SK-N-SH (cell line): ENCODE measurements around the gene TEX52. TPM values are rescaled to one million over a fixed set of nuclear protein-coding genes. Genes with fewer than 3 reads are reported as not detected.

Experiments used
- CTCF ChIA-PET: fragments of 300-600, 350-600 bp; formaldehyde crosslinking; extraction: SDS; loops from one replicate; lab custom pipeline; 2021; lab: Yijun Ruan, JAX
- POLR2A ChIA-PET: fragments of 350-600 bp; sonication (Branson Sonifier 250); formaldehyde crosslinking; extraction: SDS; loops from one replicate; lab custom pipeline; 2020; ENCODE audit warnings: antibody characterized with exemption, inconsistent platforms; lab: Yijun Ruan, JAX
- DNase-seq: peaks from one replicate; pipeline ENCODE4 v3.0.0; 2012
- H2AFZ ChIP-seq: fragments of 200-600 bp; sonication (generic); 2 replicates; pipeline ENCODE4 v1.8.1; 2016; ENCODE audit warnings: antibody characterized with exemption, mild to moderate bottlenecking, low read depth
- H3F3A ChIP-seq: fragments of 200-600 bp; sonication (generic); replicated peaks from 2 replicates; pipeline ENCODE3; 2016; ENCODE audit warnings: antibody characterized with exemption, mild to moderate bottlenecking; ENCODE audit not compliant: insufficient read depth
- H3K27ac ChIP-seq, 2 experiments: fragments of 200-500 bp in 1 of 2; fragments of 200-600 bp in 1 of 2; sonication (Bioruptor generic) in 1 of 2; sonication (generic), shearing (Covaris generic) in 1 of 2; 2 replicates each; pipeline versions ENCODE4 v1.5.1 to v1.6.1; 2014 to 2016; ENCODE audit warnings: low read depth in 2 of 2, inconsistent platforms in 1 of 2, low read length in 1 of 2, mild to moderate bottlenecking in 1 of 2, mixed read lengths in 1 of 2
- H3K27me3 ChIP-seq: fragments of 200-600 bp; sonication (generic), shearing (Covaris generic); 2 replicates; pipeline ENCODE4 v1.6.1; 2016; ENCODE audit warnings: mixed run types; ENCODE audit not compliant: insufficient read depth
- H3K36me3 ChIP-seq, 2 experiments: fragments of 200-500 bp in 1 of 2; fragments of 200-600 bp in 1 of 2; sonication (Bioruptor generic) in 1 of 2; sonication (generic) in 1 of 2; replicated peaks in 1 of 2; 2 replicates each; pipeline versions ENCODE3 to v1.5.1; 2014 to 2016; ENCODE audit warnings: low read length in 1 of 2, mild to moderate bottlenecking in 1 of 2; ENCODE audit not compliant: insufficient read depth in 2 of 2, control insufficient read depth in 1 of 2
- H3K4me1 ChIP-seq, 2 experiments: fragments of 200-500 bp in 1 of 2; fragments of 200-600 bp in 1 of 2; sonication (Bioruptor generic) in 1 of 2; sonication (generic), shearing (Covaris generic) in 1 of 2; 2 replicates each; pipeline versions ENCODE4 v1.5.1 to v1.6.1; 2014 to 2016; ENCODE audit warnings: low read depth in 1 of 2, low read length in 1 of 2, mixed run types in 1 of 2; ENCODE audit not compliant: insufficient read depth in 2 of 2, control insufficient read depth in 1 of 2
- H3K4me2 ChIP-seq: fragments of 200-600 bp; sonication (generic), shearing (Covaris generic); 2 replicates; pipeline ENCODE4 v1.6.1; 2017; ENCODE audit warnings: mixed run types
- H3K4me3 ChIP-seq, 2 experiments: fragments of 200-500 bp in 1 of 2; fragments of 200-600 bp in 1 of 2; sonication (Bioruptor generic) in 1 of 2; sonication (generic), shearing (Covaris generic) in 1 of 2; 2 replicates each; pipeline versions ENCODE4 v1.5.1 to v1.8.1; 2014 to 2016; ENCODE audit warnings: low read depth in 2 of 2, inconsistent platforms in 1 of 2, low read length in 1 of 2, mild to moderate bottlenecking in 1 of 2, mixed read lengths in 1 of 2, moderate library complexity in 1 of 2
- H3K79me2 ChIP-seq: fragments of 200-600 bp; sonication (generic); 2 replicates; pipeline ENCODE4 v1.8.1; 2017; ENCODE audit warnings: mild to moderate bottlenecking; ENCODE audit not compliant: insufficient read depth
- H3K9ac ChIP-seq: fragments of 200-600 bp; sonication (generic); 2 replicates; pipeline ENCODE4 v1.6.1; 2017; ENCODE audit warnings: mixed run types
- H3K9me2 ChIP-seq: fragments of 200-600 bp; sonication (generic); 2 replicates; pipeline ENCODE4 v1.6.1; 2017; ENCODE audit warnings: mixed run types
- H3K9me3 ChIP-seq: fragments of 200-600 bp; sonication (generic); 2 replicates; pipeline ENCODE4 v1.6.1; 2017; ENCODE audit warnings: mixed run types, mild to moderate bottlenecking, moderate library complexity
- H4K20me1 ChIP-seq: fragments of 200-600 bp; sonication (generic); 2 replicates; pipeline ENCODE4 v1.6.1; 2017; ENCODE audit warnings: mild to moderate bottlenecking, mixed run types; ENCODE audit not compliant: insufficient read depth
- CTCF ChIP-seq: fragments of 200-600 bp; sonication (generic); IDR thresholded peaks from 2 replicates; pipeline ENCODE4 v1.6.1; 2017; ENCODE audit warnings: antibody characterized with exemption, mild to moderate bottlenecking, moderate library complexity
- ELF1 ChIP-seq: IDR thresholded peaks from 2 replicates; pipeline ENCODE4 v1.4.0; 2012
- EZH2phosphoT487 ChIP-seq: fragments of 200-600 bp; sonication (generic); IDR thresholded peaks from 2 replicates; pipeline ENCODE4 v1.6.1; 2017; ENCODE audit warnings: low read depth, mixed run types, mild to moderate bottlenecking, antibody characterized with exemption, moderate library complexity, borderline replicate concordance
- FOXJ3 ChIP-seq: sonication (generic); formaldehyde crosslinking; IDR thresholded peaks from 2 replicates; pipeline ENCODE4 v1.5.1; 2020; ENCODE audit warnings: mild to moderate bottlenecking, missing genetic modification reagents
- MXI1 ChIP-seq: IDR thresholded peaks from 2 replicates; pipeline ENCODE4 v1.6.1; 2012; ENCODE audit warnings: mild to moderate bottlenecking, low read depth, low read length, improper control_type of control experiment
- NFIC ChIP-seq: IDR thresholded peaks from 2 replicates; pipeline ENCODE4 v1.4.0; 2012; ENCODE audit warnings: borderline replicate concordance
- PBX3 ChIP-seq: IDR thresholded peaks from 2 replicates; pipeline ENCODE4; 2012
- POLR2AphosphoS5 ChIP-seq: IDR thresholded peaks from 2 replicates; pipeline ENCODE4 v1.6.1; 2012; ENCODE audit warnings: low read depth, low read length
- RAD21 ChIP-seq: IDR thresholded peaks from 2 replicates; pipeline ENCODE4 v1.6.1; 2012; ENCODE audit warnings: mild to moderate bottlenecking, low read length
- SMC3 ChIP-seq: IDR thresholded peaks from 2 replicates; pipeline ENCODE4 v1.6.1; 2012; ENCODE audit warnings: low read depth, low read length, improper control_type of control experiment
- TAF1 ChIP-seq: IDR thresholded peaks from 2 replicates; pipeline ENCODE4 v1.6.1; 2012; ENCODE audit warnings: low read depth, mild to moderate bottlenecking, low read length, moderate library complexity, borderline replicate concordance
- TEAD4 ChIP-seq: IDR thresholded peaks from 2 replicates; pipeline ENCODE4 v1.4.0; 2012; ENCODE audit warnings: mild to moderate bottlenecking, borderline replicate concordance; ENCODE audit not compliant: insufficient read depth
- USF2 ChIP-seq: fragments of 150-350 bp; IDR thresholded peaks from 2 replicates; pipeline ENCODE4 v1.6.1; 2017; ENCODE audit warnings: antibody characterized with exemption, low read length, low read depth, borderline replicate concordance
- YY1 ChIP-seq: IDR thresholded peaks from 2 replicates; pipeline ENCODE4 v1.4.0; 2012; ENCODE audit warnings: low read depth, mild to moderate bottlenecking
- WGBS: methylation state at CpG from one replicate; pipeline ENCODE4 v1.1.6; 2017; ENCODE audit warnings: low lambda C conversion rate; 5-methylcytosine and 5-hydroxymethylcytosine counted together
- polyA plus RNA-seq, 3 experiments: library from polyadenylated mRNA; depleted of rRNA; stranded (reverse); fragments of >200 nt; gene quantifications; 2 replicates each; pipeline ENCODE4 v1.2.3, GENCODE V29; 2012
- TF ChIP-seq, protein P1 (sequence below): IDR thresholded peaks from 2 replicates; pipeline ENCODE4 v1.4.0; 2012; ENCODE audit warnings: low read depth, borderline replicate concordance
- TF ChIP-seq, protein P2 (sequence below): IDR thresholded peaks from 2 replicates; pipeline ENCODE4 v1.4.0; 2012; ENCODE audit warnings: low read depth

Gene TEX52
- polyA plus RNA-seq, 1 of the 3 experiments (the other 2 are of a cell fraction), result not detected

DNA sequence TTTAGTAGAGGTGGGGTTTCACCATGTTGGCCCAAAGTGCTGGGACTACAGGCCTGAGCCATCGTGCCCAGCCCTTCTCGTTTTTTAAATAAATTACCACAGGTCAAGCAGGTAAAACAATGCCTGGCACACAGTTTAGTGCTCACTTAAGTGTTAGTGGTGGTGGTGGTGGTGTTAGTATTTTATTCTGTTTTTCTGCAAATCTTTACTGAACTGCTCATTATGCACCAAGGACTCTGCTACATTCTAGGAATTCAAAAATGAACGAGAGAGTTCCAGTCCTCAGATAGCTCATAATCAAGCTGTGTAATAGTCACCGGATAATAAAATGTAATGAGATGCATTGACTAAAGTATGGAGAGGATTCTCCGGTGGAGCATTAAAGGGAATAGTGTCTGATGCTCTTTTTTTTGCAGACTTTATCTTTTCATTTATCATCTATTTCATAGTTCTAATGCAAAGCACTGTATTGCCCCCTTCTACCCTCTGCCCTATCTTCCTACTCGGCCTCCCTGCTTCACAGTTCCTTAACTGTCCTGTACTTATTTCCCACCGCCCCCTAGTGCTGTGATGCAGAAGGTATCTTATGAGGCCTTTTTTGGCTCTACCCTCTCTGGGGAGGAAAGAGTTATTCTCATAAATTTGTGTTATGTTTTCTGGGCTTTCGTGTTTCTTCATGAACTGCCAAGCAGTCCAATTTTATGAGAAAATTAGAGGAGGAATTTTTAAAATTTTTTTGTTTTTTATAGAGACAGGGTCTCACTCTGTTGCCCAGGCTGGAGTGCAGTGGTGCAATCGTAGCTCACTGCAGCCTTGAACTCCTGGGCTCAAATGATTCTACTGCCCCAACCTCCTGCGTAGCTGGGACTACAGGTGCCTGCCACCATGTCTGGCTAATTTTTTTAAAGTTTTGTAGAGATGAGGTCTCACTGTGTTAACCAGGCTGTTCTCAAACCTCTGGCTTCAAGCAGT lies 43.3 kb downstream of the TEX52 start:
- CTCF ChIA-PET, result interaction anchor here (0.6 to 3.1 kb wide), 17 partner anchors 15 to 256 kb away, joined by 3 to 14 read pairs (median 4); partner anchors contain the start of gene NRIP2
- Histone ChIP-seq H3K9me3 (no peaks in the 10 kb centered on the region), H3K4me1 (peaks cover 0 to 3% of the 10 kb centered on the region in 2 experiments; a peak in 1 of 4 replicates), H3K27me3 (no peaks in the 10 kb centered on the region), H3K79me2 (peaks cover 34% of the 10 kb centered on the region), H2AFZ (peak overlapping the region; percentile 87), H3K36me3 (peaks cover 7 to 14% of the 10 kb centered on the region in 2 experiments), H3K9ac (peak overlapping the region; percentile 82), H4K20me1 (no peaks in the 10 kb centered on the region), H3K4me3 (peak overlapping the region; percentile 68 to 81), H3K27ac (peak overlapping the region; percentile 87 to 96), H3F3A (no peaks in the 10 kb centered on the region), H3K9me2 (no peaks in the 10 kb centered on the region), H3K4me2 (peak overlapping the region; percentile 77)
- peak; percentile 78 for DNase-seq
- POLR2A ChIA-PET, result interaction anchor here (0.6 to 1.6 kb wide), 2 partner anchors 18 to 21 kb away, joined by 3 to 4 read pairs; partner anchors contain the start of gene NRIP2
- 13% methylated on average over 10 of the region's 10 CpGs for WGBS
- peak; percentile 65 for TF ChIP-seq RAD21
- TF ChIP-seq ELF1, result no peak
- TF ChIP-seq FOXJ3 (CRISPR knock-in tag), result no peak
- peak; percentile 76 for TF ChIP-seq CTCF
- no peak for TF ChIP-seq TAF1
- peak; percentile 56 for TF ChIP-seq SMC3

DNA sequence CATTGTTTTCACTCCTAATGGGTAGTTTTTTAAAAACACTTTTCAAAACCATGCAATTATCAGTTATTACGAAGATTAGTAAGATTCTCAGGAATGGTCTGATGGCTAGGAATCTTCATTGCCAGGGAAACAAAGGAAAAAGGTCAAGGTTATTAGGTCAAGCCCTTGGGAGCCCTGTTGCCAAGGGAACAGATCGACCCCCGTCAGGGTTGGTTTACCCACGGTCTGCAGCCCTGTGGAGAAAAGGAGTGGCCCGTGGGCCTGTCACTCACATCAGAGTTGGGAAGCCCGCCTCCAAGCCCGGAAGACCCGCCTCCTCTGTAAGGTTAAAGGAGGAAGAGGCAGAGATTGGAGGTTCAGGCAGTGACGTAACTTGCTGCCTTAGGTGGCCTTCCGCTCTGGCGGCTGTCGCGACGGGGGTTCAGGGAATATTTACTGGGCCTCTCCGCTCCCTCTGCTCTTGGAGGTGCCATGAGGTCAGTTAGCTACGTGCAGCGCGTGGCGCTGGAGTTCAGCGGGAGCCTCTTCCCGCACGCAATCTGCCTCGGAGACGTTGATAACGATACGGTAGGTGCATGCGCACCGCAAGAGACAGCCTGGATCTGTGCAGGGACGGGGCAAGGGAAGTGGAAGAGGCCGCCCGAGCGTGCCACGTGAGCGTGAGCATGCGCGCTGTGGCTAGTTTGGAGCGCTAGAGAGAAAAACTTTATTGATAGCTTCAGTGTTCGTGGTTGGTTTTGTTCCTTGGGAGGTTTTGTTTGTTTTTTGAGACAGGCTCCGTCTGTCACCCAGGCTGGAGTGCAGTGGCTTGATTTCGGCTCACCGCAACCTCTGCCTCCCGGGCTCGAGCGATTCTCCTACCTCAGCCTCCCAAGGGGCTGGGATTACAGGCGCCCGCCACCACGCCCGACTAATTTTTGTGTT lies 44.3 kb downstream of the TEX52 start, which contains the start of gene ITFG2:
Gene ITFG2 (plus strand): TSS at position 379 of the 924 bp plus-strand sequence. CDS start 93 bp downstream, at position 472.
- DNase-seq, result peak; percentile 93
- H3K9me2 ChIP-seq, result no peaks in the 10 kb centered on the region
- peaks cover 0 to 3% of the 10 kb centered on the region in 2 experiments; a peak in 1 of 4 replicates for H3K4me1 ChIP-seq
- peak within 1 kb of the TSS; percentile 82 for H3K9ac ChIP-seq
- ChIA-PET POLR2A (interaction anchor here (0.6 to 1.6 kb wide), 2 partner anchors 17 to 22 kb away, joined by 3 to 4 read pairs; partner anchors contain the start of gene NRIP2), CTCF (interaction anchor here (0.6 to 3.1 kb wide), 11 partner anchors 16 to 257 kb away, joined by 3 to 14 read pairs (median 4); partner anchors contain the start of gene NRIP2)
- peak within 1 kb of the TSS; percentile 77 for H3K4me2 ChIP-seq
- H3K9me3 ChIP-seq, result no peaks in the 10 kb centered on the region
- WGBS, result under 1% methylated on average over 33 of the region's 48 CpGs
- H3F3A ChIP-seq, result no peaks in the 10 kb centered on the region
- peak within 1 kb of the TSS; percentile 87 for H2AFZ ChIP-seq
- no peaks in the 10 kb centered on the region for H4K20me1 ChIP-seq
- H3K27ac ChIP-seq, result peak within 1 kb of the TSS; percentile 87 to 96
- peaks cover 3 to 5% of the 10 kb centered on the region in 2 experiments for H3K36me3 ChIP-seq
- H3K27me3 ChIP-seq, result no peaks in the 10 kb centered on the region
- H3K4me3 ChIP-seq, result peak within 1 kb of the TSS; percentile 68 to 81
- H3K79me2 ChIP-seq, result peaks cover 34% of the 10 kb centered on the region
- TF ChIP-seq, protein P1, sequence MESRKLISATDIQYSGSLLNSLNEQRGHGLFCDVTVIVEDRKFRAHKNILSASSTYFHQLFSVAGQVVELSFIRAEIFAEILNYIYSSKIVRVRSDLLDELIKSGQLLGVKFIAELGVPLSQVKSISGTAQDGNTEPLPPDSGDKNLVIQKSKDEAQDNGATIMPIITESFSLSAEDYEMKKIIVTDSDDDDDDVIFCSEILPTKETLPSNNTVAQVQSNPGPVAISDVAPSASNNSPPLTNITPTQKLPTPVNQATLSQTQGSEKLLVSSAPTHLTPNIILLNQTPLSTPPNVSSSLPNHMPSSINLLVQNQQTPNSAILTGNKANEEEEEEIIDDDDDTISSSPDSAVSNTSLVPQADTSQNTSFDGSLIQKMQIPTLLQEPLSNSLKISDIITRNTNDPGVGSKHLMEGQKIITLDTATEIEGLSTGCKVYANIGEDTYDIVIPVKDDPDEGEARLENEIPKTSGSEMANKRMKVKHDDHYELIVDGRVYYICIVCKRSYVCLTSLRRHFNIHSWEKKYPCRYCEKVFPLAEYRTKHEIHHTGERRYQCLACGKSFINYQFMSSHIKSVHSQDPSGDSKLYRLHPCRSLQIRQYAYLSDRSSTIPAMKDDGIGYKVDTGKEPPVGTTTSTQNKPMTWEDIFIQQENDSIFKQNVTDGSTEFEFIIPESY, result no peak
- TF ChIP-seq, protein P2, sequence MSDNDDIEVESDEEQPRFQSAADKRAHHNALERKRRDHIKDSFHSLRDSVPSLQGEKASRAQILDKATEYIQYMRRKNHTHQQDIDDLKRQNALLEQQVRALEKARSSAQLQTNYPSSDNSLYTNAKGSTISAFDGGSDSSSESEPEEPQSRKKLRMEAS, result peak; percentile 96
- TF ChIP-seq PBX3, result peak; percentile 99
- peak; percentile 53; the same call in 1 of the 2 replicates for TF ChIP-seq USF2
- peak; percentile 97 for TF ChIP-seq MXI1
- no peak for TF ChIP-seq FOXJ3 (CRISPR knock-in tag)
- TF ChIP-seq NFIC, result no peak
- no peak for TF ChIP-seq RAD21
- no peak for TF ChIP-seq TEAD4
- no peak for TF ChIP-seq EZH2phosphoT487
- TF ChIP-seq YY1, result 0 out of 2 replicates have a peak, but pooled peaks have one; percentile 65
- peak; percentile 94 for TF ChIP-seq POLR2AphosphoS5
